WTC11 (cell line): Measurements from ENCODE around the gene CCHCR1. TPM values are rescaled to one million over a fixed set of nuclear protein-coding genes. Genes with fewer than 3 reads are reported as not detected.

ENCODE experiments used
- ATAC-seq: fragments of 200-7000 bp; cut with Tn5 transposase; 2 replicates; pipeline ENCODE4 v1.10.0; 2021; ENCODE audit warnings: mild to moderate bottlenecking, moderate library complexity
- CTCF ChIA-PET: fragments of 300-600 bp; sonication (Branson Sonifier 250); formaldehyde crosslinking; loops from one replicate; lab custom pipeline; 2021; ENCODE audit warnings: antibody characterized with exemption; lab: Charles Lee
- POLR2A ChIA-PET: fragments of 350-600 bp; sonication (Branson Sonifier 250); formaldehyde crosslinking; loops from one replicate; lab custom pipeline; 2021; ENCODE audit warnings: antibody characterized with exemption; lab: Charles Lee
- DNase-seq: peaks from one replicate; pipeline ENCODE4 v3.0.0; 2021; ENCODE audit warnings: low spot score
- H3K27ac Mint-ChIP-seq: 2 replicates; pipeline ENCODE4 v1.8.0; 2021; ENCODE audit warnings: mixed read lengths
- H3K27me3 Mint-ChIP-seq: 2 replicates; pipeline ENCODE4 v1.8.0; 2021; ENCODE audit warnings: low read depth, mild to moderate bottlenecking, moderate library complexity, mixed read lengths
- H3K36me3 Mint-ChIP-seq: 2 replicates; pipeline ENCODE4 v1.8.0; 2021; ENCODE audit warnings: mixed read lengths
- H3K4me1 Mint-ChIP-seq: 2 replicates; pipeline ENCODE4 v1.8.0; 2022; ENCODE audit warnings: mixed read lengths
- H3K4me3 Mint-ChIP-seq: 2 replicates; pipeline ENCODE4 v1.8.0; 2021; ENCODE audit warnings: mild to moderate bottlenecking, moderate library complexity, mixed read lengths
- H3K9me3 Mint-ChIP-seq: 2 replicates; pipeline ENCODE4 v1.8.0; 2021; ENCODE audit warnings: mixed read lengths
- AR ChIP-seq: fragments of 250-450 bp; sonication (Bioruptor Pico); IDR thresholded peaks from 2 replicates; pipeline ENCODE4 v1.9.0; 2021; ENCODE audit warnings: mild to moderate bottlenecking
- ARID4B ChIP-seq: sonication (generic); formaldehyde crosslinking; IDR thresholded peaks from 2 replicates; pipeline ENCODE4 v1.8.0; 2023; ENCODE audit warnings: missing genetic modification reagents, mild to moderate bottlenecking, borderline replicate concordance
- ATF6 ChIP-seq: sonication (generic); formaldehyde crosslinking; IDR thresholded peaks from 2 replicates; pipeline ENCODE4 v1.8.1; 2023; ENCODE audit warnings: mild to moderate bottlenecking, missing genetic modification reagents
- CTCF ChIP-seq: fragments of 200-600 bp; IDR thresholded peaks from 2 replicates; pipeline ENCODE4 v1.8.0; 2022; ENCODE audit warnings: antibody characterized with exemption
- ELF4 ChIP-seq: sonication (generic); formaldehyde crosslinking; IDR thresholded peaks from 2 replicates; pipeline ENCODE4 v1.8.1; 2022; ENCODE audit warnings: low read depth, mild to moderate bottlenecking, moderate library complexity, missing genetic modification reagents
- IRF2 ChIP-seq: sonication (generic); formaldehyde crosslinking; IDR thresholded peaks from 2 replicates; pipeline ENCODE4 v1.8.0; 2022; ENCODE audit warnings: low read depth, missing genetic modification reagents, borderline replicate concordance
- MLX ChIP-seq: sonication (generic); formaldehyde crosslinking; IDR thresholded peaks from 2 replicates; pipeline ENCODE4 v1.8.1; 2023; ENCODE audit warnings: mild to moderate bottlenecking, missing genetic modification reagents, moderate library complexity
- MXD4 ChIP-seq: fragments of 250-450 bp; sonication (Bioruptor Pico); IDR thresholded peaks from 2 replicates; pipeline ENCODE4 v1.8.0; 2021; ENCODE audit warnings: mild to moderate bottlenecking, moderate library complexity, borderline replicate concordance
- NR3C1 ChIP-seq: sonication (generic); formaldehyde crosslinking; conservative IDR thresholded peaks from 2 replicates; pipeline ENCODE4 v1.8.1; 2023; ENCODE audit warnings: low read depth, mild to moderate bottlenecking, missing genetic modification reagents
- PRDM15 ChIP-seq: sonication (generic); formaldehyde crosslinking; IDR thresholded peaks from 2 replicates; pipeline ENCODE4 v1.8.0; 2022; ENCODE audit warnings: missing genetic modification reagents
- RELA ChIP-seq: sonication (generic); formaldehyde crosslinking; IDR thresholded peaks from 2 replicates; pipeline ENCODE4 v1.8.1; 2022; ENCODE audit warnings: missing genetic modification reagents, mild to moderate bottlenecking, borderline replicate concordance
- TEAD4 ChIP-seq: sonication (generic); formaldehyde crosslinking; IDR thresholded peaks from 2 replicates; pipeline ENCODE4 v1.8.0; 2022; ENCODE audit warnings: mild to moderate bottlenecking, missing genetic modification reagents
- USF2 ChIP-seq: sonication (generic); formaldehyde crosslinking; IDR thresholded peaks from 2 replicates; pipeline ENCODE4 v1.8.1; 2023; ENCODE audit warnings: mild to moderate bottlenecking, missing genetic modification reagents, moderate library complexity
- ZMAT4 ChIP-seq: fragments of 250-450 bp; sonication (Bioruptor Pico); IDR thresholded peaks from 2 replicates; pipeline ENCODE4 v1.9.0; 2021; ENCODE audit warnings: mild to moderate bottlenecking
- total RNA-seq: library from RNA; stranded (reverse); gene quantifications from 3 replicates; pipeline ENCODE4 v1.2.3, GENCODE V29; 2021

The CCHCR1 gene
- total RNA-seq, 1 experiment from 2014 or later: 58.7 TPM

- TF ChIP-seq AR (CRISPR knock-in tag) (no peak), ELF4 (no peak)
Measured at GRCh38 chr6:31144970-31145340, 12.6 kb downstream of the CCHCR1 start (continued).

GRCh38 chr6:31144296-31144969 is 13.2 kb downstream of the CCHCR1 start:
- Mint-ChIP-seq H3K27me3 (no peaks in the 10 kb centered on the region), H3K9me3 (no peaks in the 10 kb centered on the region), H3K4me1 (peaks cover 26% of the 10 kb centered on the region), H3K36me3 (peaks cover 44% of the 10 kb centered on the region), H3K4me3 (no peak overlapping the region), H3K27ac (no peak overlapping the region; the same call in 1 of the 2 replicates)
- no peak for TF ChIP-seq CTCF
- no peak for TF ChIP-seq ATF6 (CRISPR knock-in tag)
- TF ChIP-seq NR3C1 (CRISPR knock-in tag): no peak
- TF ChIP-seq ZMAT4: no peak
- TF ChIP-seq MXD4 (CRISPR knock-in tag): no peak
- no peak for TF ChIP-seq TEAD4
- no peak for TF ChIP-seq MLX
- no peak for TF ChIP-seq ARID4B (CRISPR knock-in tag)
- no peak for TF ChIP-seq IRF2 (CRISPR knock-in tag)
- no peak for TF ChIP-seq USF2 (CRISPR knock-in tag)
- no peak for TF ChIP-seq RELA (CRISPR knock-in tag)
- TF ChIP-seq PRDM15 (CRISPR knock-in tag): no peak
- no peak for ATAC-seq
- ChIA-PET CTCF (no interaction called here), POLR2A (no interaction called here)
- DNase-seq: no peak
